ENCODE measurements around the gene FABP7.

GRCh38 chr6:122804962-122805485 lies 25.5 kb downstream of the FABP7 start:
- TF ChIP-seq CTCF (IDR thresholded peaks at IDR 0.05) (no peak), POLR2A (IDR thresholded peaks at IDR 0.05) (no peak)

Data from tibial nerve (tissue), 3 donors.